Activated naive CD4-positive, alpha-beta T cell treated with anti-CD3 and anti-CD28 coated beads, Interleukin-2, amount 10 ng/mL, durations not matched to agents 7 days and 5 days (primary cell): Measurements from ENCODE around the gene ACP1.

Experiments used
- CTCF ChIA-PET: fragments of 350-600 bp; sonication (Branson Sonifier 250); formaldehyde crosslinking; loops from one replicate; lab custom pipeline; 2021; ENCODE audit warnings: antibody characterized with exemption; lab: Charles Lee
- DNase-seq: peaks from one replicate; pipeline ENCODE4 v3.0.0-alpha.2; 2020
- H3K27ac Mint-ChIP-seq: one replicate; pipeline ENCODE4 v1.8.0; 2021; ENCODE audit warnings: mild to moderate bottlenecking, moderate library complexity, mixed read lengths
- H3K27me3 Mint-ChIP-seq: one replicate; pipeline ENCODE4 v1.8.0; 2021; ENCODE audit warnings: mild to moderate bottlenecking, mixed read lengths
- H3K36me3 Mint-ChIP-seq: one replicate; pipeline ENCODE4 v1.8.0; 2021; ENCODE audit warnings: mixed read lengths
- H3K4me1 Mint-ChIP-seq: one replicate; pipeline ENCODE4 v1.8.0; 2021; ENCODE audit warnings: mixed read lengths
- H3K4me3 Mint-ChIP-seq: one replicate; pipeline ENCODE4 v1.8.0; 2021; ENCODE audit warnings: mild to moderate bottlenecking, moderate library complexity, mixed read lengths
- H3K9me3 Mint-ChIP-seq: one replicate; pipeline ENCODE4 v1.8.0; 2021; ENCODE audit warnings: mixed read lengths

ACP1 gene

DNA sequence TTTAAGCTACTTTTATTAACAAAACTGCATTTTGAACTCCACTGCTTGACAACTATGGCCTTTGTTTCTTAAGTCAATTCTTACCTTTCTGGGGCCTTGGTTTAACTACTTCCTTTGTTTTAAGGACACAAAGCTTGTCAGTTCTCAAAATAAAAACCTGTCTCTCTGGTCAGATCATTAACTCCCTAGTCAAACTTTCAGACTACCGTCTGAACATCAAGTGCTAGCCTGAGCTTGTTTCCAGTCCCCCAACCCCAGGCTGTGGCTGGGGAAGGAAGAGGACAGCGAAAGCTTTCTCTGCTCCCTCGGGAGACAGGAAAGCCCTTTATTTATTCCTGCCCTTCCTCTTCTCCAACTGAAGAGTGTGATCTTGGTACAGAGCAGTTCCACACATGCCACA lies 2.6 kb upstream of the ACP1 start:
- no peak for DNase-seq
- Mint-ChIP-seq H3K27ac (no peak overlapping the region), H3K9me3 (peaks cover 14% of the 10 kb centered on the region), H3K4me3 (no peak overlapping the region), H3K27me3 (no peaks in the 10 kb centered on the region), H3K4me1 (peaks cover 27% of the 10 kb centered on the region), H3K36me3 (peaks cover 8% of the 10 kb centered on the region)
- CTCF ChIA-PET = interaction anchor here (1.2 kb wide), 1 partner anchor 20 kb away, joined by 3 read pairs; no protein-coding TSS in a partner anchor

- Mint-ChIP-seq H3K4me1 (peaks cover 34% of the 10 kb centered on the region), H3K9me3 (peaks cover 8% of the 10 kb centered on the region), H3K4me3 (peak overlapping the region; percentile 82), H3K27ac (peak overlapping the region; percentile 82), H3K27me3 (no peaks in the 10 kb centered on the region), H3K36me3 (peaks cover 11% of the 10 kb centered on the region)
- no peak for DNase-seq
- CTCF ChIA-PET = no interaction called here
Observed at GRCh38 chr2:263022-263738, 1.6 kb upstream of the ACP1 start.

- H3K27ac Mint-ChIP-seq = peak within 1 kb of the TSS; percentile 89
- peaks cover 40% of the 10 kb centered on the region for H3K4me1 Mint-ChIP-seq
- no peaks in the 10 kb centered on the region for H3K27me3 Mint-ChIP-seq
- peaks cover 11% of the 10 kb centered on the region for H3K36me3 Mint-ChIP-seq
- H3K4me3 Mint-ChIP-seq = peak within 1 kb of the TSS; percentile 82
- CTCF ChIA-PET = no interaction called here
- peak; percentile 76 for DNase-seq
- peaks cover 2% of the 10 kb centered on the region for H3K9me3 Mint-ChIP-seq
Observed at GRCh38 chr2:263774-264492, 814 bp upstream of the ACP1 start, which contains the start of gene SH3YL1. SH3YL1 (minus strand) TSS chr2:264032; CDS start chr2:263984, 48 bp downstream.

GRCh38 chr2:268323-268722 lies 3.6 kb downstream of the ACP1 start:
- no peak for DNase-seq
- Mint-ChIP-seq H3K4me1 (peaks cover 36% of the 10 kb centered on the region), H3K27ac (no peak overlapping the region), H3K27me3 (no peaks in the 10 kb centered on the region), H3K36me3 (peaks cover 19% of the 10 kb centered on the region), H3K4me3 (no peak overlapping the region), H3K9me3 (no peaks in the 10 kb centered on the region)
- CTCF ChIA-PET = no interaction called here

DNA sequence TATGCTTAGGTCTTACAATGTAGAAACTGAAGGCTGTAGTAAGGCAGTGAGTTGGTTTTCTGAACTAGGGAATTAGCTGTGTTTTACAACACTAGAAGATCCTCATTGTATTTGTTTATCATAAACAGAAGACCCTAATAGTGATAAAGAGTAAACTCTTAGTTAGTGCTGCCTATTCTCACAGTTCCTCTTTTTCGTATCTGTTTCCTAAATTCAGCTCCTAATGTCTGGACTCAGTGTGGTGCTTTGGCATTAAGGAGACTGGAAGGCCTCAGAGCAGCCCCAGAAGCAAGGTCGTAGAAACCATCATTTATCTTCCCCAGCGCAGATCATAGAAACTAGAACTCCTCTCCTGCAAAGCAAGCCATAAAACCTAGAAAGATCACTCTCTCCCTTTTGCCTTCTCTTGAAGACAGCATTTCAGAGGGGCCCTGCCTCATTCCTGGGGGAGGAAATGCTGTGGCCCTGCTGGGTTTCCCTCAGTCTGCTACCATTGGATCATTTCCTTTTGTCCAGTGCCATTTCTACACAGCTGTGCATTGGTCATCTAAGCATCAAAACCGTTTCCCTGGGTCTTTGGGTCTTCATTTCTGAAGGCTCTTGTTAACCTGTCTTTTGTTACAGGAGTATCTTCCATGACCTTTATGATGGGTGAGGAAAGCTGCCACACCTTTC lies 4.7 kb downstream of the ACP1 start:
- H3K27me3 Mint-ChIP-seq = no peaks in the 10 kb centered on the region
- H3K27ac Mint-ChIP-seq = no peak overlapping the region
- H3K9me3 Mint-ChIP-seq = no peaks in the 10 kb centered on the region
- DNase-seq = no peak
- H3K4me3 Mint-ChIP-seq = no peak overlapping the region
- H3K4me1 Mint-ChIP-seq = peaks cover 37% of the 10 kb centered on the region
- CTCF ChIA-PET = no interaction called here
- H3K36me3 Mint-ChIP-seq = peaks cover 22% of the 10 kb centered on the region

GRCh38 chr2:270861-271260 lies 6.1 kb downstream of the ACP1 start:
- no peak overlapping the region for H3K27ac Mint-ChIP-seq

DNA sequence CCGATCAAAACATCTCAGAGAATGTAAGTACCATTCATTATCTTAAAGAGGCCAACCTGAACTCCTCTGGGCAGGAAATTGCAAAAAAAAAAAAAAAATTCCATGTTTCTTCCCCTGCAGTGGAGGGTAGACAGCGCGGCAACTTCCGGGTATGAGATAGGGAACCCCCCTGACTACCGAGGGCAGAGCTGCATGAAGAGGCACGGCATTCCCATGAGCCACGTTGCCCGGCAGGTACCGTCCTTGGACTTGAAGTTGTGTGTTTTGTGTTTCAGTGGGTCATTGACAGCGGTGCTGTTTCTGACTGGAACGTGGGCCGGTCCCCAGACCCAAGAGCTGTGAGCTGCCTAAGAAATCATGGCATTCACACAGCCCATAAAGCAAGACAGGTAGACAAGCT lies 7.2 kb downstream of the ACP1 start:
- DNase-seq = no peak
- Mint-ChIP-seq H3K9me3 (no peaks in the 10 kb centered on the region), H3K27ac (no peak overlapping the region), H3K4me3 (no peak overlapping the region), H3K27me3 (no peaks in the 10 kb centered on the region), H3K36me3 (peaks cover 37% of the 10 kb centered on the region), H3K4me1 (peaks cover 24% of the 10 kb centered on the region)
- CTCF ChIA-PET = no interaction called here

More at GRCh38 chr2:270861-271260, 6.1 kb downstream of the ACP1 start:
- DNase-seq = no peak
- no peaks in the 10 kb centered on the region for H3K27me3 Mint-ChIP-seq
- no peak overlapping the region for H3K4me3 Mint-ChIP-seq
- H3K9me3 Mint-ChIP-seq = no peaks in the 10 kb centered on the region
- H3K4me1 Mint-ChIP-seq = peaks cover 34% of the 10 kb centered on the region
- peaks cover 28% of the 10 kb centered on the region for H3K36me3 Mint-ChIP-seq
- CTCF ChIA-PET = no interaction called here

GRCh38 chr2:273333-273732 lies 8.6 kb downstream of the ACP1 start:
- Mint-ChIP-seq H3K27me3 (no peaks in the 10 kb centered on the region), H3K4me3 (no peak overlapping the region), H3K9me3 (no peaks in the 10 kb centered on the region), H3K36me3 (peaks cover 45% of the 10 kb centered on the region), H3K4me1 (peaks cover 13% of the 10 kb centered on the region), H3K27ac (no peak overlapping the region)
- CTCF ChIA-PET = no interaction called here
- no peak for DNase-seq

GRCh38 chr2:274503-274902 lies 9.8 kb downstream of the ACP1 start:
- H3K4me3 Mint-ChIP-seq = no peak overlapping the region

DNA sequence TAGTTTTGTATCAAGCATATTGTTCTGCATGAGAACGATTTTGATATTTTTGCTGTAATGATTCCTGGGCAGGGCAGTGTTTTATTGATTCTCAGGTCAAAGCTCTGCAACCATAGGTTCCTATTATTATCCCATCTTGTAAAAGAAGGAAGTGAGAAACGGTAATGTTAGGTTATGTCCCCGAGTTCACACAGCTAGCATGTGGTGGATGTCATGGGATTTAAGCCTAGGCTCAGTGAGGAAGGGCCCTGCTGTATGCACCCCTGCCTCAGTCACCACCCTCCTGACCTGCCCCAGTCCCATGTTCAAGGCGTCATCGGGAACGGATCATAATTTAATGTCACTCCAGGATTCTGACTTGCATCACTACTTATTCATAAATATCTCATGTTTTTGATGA lies 10.7 kb downstream of the ACP1 start:
- Mint-ChIP-seq H3K4me3 (no peak overlapping the region), H3K36me3 (peaks cover 49% of the 10 kb centered on the region), H3K4me1 (peaks cover 6% of the 10 kb centered on the region), H3K9me3 (no peaks in the 10 kb centered on the region), H3K27me3 (no peaks in the 10 kb centered on the region), H3K27ac (peak overlapping the region; percentile 28)
- no peak for DNase-seq
- CTCF ChIA-PET = no interaction called here

More at GRCh38 chr2:274503-274902, 9.8 kb downstream of the ACP1 start:
- Mint-ChIP-seq H3K27ac (no peak overlapping the region), H3K4me1 (peaks cover 7% of the 10 kb centered on the region), H3K27me3 (no peaks in the 10 kb centered on the region), H3K36me3 (peaks cover 51% of the 10 kb centered on the region), H3K9me3 (no peaks in the 10 kb centered on the region)
- CTCF ChIA-PET = no interaction called here
- no peak for DNase-seq

DNA sequence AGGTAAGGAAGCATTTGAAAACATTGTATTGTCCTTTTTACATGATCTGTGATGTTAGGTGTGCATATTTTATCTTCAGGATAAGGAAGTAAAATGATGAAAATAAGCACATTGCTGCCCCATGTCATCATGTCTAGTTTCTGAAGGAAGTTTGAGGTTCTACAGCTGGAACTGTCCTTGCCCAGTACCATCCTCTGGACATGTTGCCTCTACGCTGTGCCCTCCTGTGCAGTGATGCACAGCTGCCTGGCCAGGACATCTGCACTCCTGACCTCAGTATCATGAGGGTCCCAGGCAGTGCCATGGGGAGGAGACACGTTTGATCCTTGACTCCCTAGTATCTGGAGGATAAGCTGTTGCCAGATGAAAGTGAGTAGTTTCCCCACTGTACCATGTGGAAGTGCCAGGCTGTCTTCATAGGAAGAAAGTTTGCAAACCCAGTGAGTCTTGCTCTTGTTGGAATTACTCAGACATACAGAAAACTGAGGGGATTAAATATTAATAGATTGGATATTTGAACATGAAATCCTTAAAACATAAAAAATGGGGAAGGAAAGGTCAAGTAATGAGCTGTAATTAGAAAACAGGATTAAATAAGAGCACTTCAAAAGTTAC lies 13.7 kb downstream of the ACP1 start:
- peaks cover 59% of the 10 kb centered on the region for H3K36me3 Mint-ChIP-seq
- H3K27ac Mint-ChIP-seq = no peak overlapping the region
- H3K4me3 Mint-ChIP-seq = no peak overlapping the region
- H3K4me1 Mint-ChIP-seq = peaks cover 2% of the 10 kb centered on the region
- H3K9me3 Mint-ChIP-seq = no peaks in the 10 kb centered on the region
- CTCF ChIA-PET = no interaction called here
- no peak for DNase-seq
- H3K27me3 Mint-ChIP-seq = no peaks in the 10 kb centered on the region

- DNase-seq = no peak
- no peaks in the 10 kb centered on the region for H3K27me3 Mint-ChIP-seq
- H3K9me3 Mint-ChIP-seq = no peaks in the 10 kb centered on the region
- CTCF ChIA-PET = no interaction called here
- no peak overlapping the region for H3K4me3 Mint-ChIP-seq
- peaks cover 59% of the 10 kb centered on the region for H3K36me3 Mint-ChIP-seq
- H3K4me1 Mint-ChIP-seq = peaks cover 2% of the 10 kb centered on the region
- no peak overlapping the region for H3K27ac Mint-ChIP-seq
Observed at GRCh38 chr2:278927-279320, 14.2 kb downstream of the ACP1 start.

DNA sequence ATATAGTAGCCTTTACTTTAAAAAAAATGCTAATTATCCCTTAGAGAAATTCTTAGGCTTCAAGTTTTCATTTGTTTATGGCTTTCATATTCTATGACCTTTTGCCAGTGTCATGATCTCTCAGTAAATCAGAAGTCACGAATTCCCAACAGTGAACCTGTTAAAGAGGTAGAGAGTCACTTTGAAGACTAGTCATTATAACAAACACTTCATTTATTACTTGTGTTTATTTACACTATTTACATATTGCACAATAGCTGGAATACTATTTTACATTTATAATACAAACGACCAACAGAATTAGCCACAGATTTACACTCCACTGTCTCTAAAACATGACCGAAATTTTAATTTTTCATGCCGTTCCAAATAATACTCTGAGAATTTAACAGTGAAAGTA lies 14.6 kb downstream of the ACP1 start:
- Mint-ChIP-seq H3K27ac (no peak overlapping the region), H3K36me3 (peaks cover 57% of the 10 kb centered on the region), H3K4me1 (peaks cover 2% of the 10 kb centered on the region), H3K27me3 (no peaks in the 10 kb centered on the region), H3K9me3 (no peaks in the 10 kb centered on the region), H3K4me3 (no peak overlapping the region)
- DNase-seq = no peak
- CTCF ChIA-PET = no interaction called here

DNA sequence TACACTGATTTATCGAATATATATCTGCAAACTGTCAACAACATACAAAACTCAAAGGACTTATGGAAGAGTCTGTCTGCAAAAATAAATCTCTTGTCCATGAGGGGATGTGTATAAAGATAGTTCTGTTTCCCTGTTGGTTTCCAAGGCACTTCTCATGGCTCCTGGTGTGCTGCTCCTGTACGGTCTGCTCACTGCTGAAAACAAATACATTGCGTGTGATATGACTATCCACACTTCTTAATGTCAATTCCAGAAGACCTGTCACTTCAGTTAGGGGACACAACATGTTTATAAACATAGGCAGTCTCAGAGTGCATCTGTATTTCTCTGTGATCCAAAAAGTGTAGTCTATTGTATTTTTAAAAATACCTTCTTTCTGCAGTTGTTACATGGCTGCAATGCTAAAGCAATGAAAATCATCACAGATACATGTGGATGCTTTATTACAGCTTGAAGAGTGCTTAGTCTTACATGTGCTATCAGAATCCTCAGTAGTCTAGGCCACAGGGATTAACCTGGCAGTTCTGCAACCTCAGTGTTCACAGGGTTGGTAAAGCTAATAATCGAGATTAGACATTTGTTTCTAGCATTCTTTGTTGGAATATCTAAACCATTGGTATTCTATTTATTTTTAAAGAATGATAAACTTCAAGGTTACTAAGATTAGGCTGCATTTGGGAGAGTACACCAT lies 15.4 kb downstream of the ACP1 start:
- Mint-ChIP-seq H3K27me3 (peaks cover 3% of the 10 kb centered on the region), H3K4me1 (no peaks in the 10 kb centered on the region), H3K36me3 (peaks cover 54% of the 10 kb centered on the region), H3K4me3 (no peak overlapping the region), H3K9me3 (no peaks in the 10 kb centered on the region), H3K27ac (no peak overlapping the region)
- CTCF ChIA-PET = no interaction called here
- DNase-seq = no peak
